GM12872 (cell line): ENCODE measurements around the gene SALL4.

ENCODE experiments used
- TF ChIP-seq, protein P1 (sequence below): IDR thresholded peaks from 3 replicates; pipeline ENCODE4 v1.5.1; 2011; ENCODE audit warnings: low read depth, mild to moderate bottlenecking, low read length, moderate library complexity; ENCODE audit not compliant: insufficient read depth

SALL4 gene

DNA sequence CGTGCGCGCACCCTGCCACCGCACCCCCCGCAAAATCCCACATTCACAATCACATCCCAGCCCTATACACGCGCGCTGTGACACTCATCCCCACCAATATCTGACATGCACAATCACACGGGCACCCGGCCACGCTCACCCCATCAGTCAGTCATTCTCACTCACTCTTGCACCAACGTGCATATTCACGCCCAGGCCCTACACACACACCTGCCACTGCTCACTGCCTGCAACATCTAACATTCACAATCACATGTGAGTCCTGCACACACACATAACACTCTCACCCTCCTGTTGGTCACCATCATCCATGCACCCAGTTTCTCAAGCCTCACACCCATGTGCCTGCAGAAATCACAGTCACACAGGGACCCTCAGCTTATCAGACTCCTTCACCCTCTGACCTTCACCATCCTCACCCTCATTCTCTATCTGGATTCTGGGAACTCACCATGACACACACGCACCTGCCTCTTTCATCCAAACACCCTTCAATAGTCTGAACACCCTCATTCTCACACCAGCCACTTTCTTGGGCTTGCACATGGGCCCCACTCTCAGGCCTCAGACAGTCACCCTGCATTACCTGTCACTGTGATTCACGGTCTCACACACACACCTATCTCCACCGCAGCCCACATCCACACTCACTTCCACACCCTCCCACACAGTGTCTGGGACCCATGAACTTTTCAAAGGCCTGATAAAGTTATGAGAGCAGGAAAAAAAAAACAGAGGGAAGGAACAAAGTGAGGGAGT, 33.4 kb downstream of the SALL4 start:
- TF ChIP-seq, protein P1, sequence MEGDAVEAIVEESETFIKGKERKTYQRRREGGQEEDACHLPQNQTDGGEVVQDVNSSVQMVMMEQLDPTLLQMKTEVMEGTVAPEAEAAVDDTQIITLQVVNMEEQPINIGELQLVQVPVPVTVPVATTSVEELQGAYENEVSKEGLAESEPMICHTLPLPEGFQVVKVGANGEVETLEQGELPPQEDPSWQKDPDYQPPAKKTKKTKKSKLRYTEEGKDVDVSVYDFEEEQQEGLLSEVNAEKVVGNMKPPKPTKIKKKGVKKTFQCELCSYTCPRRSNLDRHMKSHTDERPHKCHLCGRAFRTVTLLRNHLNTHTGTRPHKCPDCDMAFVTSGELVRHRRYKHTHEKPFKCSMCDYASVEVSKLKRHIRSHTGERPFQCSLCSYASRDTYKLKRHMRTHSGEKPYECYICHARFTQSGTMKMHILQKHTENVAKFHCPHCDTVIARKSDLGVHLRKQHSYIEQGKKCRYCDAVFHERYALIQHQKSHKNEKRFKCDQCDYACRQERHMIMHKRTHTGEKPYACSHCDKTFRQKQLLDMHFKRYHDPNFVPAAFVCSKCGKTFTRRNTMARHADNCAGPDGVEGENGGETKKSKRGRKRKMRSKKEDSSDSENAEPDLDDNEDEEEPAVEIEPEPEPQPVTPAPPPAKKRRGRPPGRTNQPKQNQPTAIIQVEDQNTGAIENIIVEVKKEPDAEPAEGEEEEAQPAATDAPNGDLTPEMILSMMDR = no peak

DNA sequence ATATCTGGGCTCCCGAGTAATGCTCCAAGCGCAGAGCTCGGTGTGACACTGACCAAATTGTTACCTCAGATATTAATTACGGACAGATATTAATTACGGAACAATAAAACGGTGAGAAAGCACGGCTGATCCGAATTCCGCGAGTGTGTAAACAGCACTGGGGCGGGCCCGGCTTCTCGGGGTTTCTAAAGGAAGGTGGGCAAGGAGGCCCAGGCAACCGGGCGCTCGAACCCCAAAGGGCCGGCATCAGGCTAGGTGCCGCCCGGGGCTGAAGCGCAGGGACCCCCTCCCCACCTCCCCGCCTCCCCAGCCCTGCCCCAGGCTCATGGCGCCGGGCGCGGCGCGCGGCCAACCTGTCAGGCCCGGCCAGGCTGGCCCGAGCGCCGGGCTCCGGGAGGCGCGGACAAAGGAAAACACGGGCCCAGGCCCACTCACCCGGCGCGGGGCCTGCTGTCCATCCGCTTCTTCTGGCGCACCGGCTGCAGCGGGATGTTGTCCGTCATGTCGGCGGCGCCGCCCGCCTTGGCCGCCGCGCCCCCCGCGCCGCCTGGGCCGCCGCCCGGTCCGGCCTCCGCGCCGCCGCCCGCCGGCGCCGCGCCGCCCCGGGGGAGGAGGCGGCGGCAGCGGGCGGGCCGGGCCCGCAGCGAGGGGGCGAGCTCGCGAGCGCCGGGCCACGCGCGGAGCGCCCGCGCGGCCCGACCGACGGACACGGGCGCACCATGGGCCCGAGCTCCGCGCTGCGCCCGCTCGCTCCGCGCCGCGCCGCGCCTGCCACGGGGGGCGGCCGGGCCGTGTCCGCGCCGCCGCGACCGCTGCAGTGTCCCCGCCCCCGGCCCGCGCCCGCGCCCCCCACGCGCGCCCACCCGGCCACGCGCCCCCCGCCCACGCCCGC, 34.2 kb downstream of the SALL4 start, which contains the start of gene ATP9A:
TSS of gene ATP9A (minus strand) at position 524 of the 892 bp plus-strand sequence. CDS start at position 503, 21 bp downstream.
- TF ChIP-seq, protein P1 = no peak

DNA sequence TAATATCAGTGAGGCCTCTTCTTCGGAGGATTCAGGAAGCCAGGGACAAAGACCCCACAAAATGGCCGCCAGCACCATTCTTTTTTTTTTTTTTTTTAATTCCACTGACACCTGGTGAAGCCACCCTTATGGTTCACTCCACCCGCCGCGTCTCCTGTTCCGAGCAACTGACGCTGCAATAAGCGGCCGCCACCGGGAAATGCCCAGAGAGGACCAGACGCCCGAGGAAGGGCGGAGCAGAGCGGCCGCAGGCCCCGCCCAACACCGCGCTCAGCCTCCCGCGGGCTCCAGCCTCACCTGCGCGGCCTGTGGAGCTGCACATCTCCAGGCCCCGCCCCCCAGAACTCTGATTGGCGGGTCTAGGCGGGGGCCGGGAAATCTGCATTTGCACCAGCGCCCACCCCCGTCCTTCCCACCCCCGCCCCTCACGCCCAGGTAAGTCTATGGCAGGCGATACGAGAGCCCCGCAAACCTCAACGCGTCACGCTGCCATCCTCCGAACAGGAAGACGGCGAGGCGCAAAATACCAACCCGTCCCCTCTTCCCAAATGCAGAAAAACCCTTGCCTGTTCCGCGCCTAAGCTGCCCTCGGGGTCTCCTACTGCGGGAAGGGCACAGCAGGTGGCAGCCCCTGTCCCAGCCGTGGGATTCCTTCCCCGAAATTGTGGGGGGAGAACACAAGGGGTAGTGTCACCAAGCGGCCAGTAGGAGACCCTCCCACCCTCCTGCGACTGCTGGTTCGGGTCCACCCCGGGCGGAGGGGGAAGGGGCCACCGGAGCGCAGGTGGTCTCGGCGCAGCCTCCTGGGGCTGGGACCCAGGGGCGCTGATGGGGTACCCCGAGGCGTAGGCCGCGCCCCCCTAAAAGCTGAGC, 35.1 kb downstream of the SALL4 start:
- TF ChIP-seq, protein P1 = no peak

DNA sequence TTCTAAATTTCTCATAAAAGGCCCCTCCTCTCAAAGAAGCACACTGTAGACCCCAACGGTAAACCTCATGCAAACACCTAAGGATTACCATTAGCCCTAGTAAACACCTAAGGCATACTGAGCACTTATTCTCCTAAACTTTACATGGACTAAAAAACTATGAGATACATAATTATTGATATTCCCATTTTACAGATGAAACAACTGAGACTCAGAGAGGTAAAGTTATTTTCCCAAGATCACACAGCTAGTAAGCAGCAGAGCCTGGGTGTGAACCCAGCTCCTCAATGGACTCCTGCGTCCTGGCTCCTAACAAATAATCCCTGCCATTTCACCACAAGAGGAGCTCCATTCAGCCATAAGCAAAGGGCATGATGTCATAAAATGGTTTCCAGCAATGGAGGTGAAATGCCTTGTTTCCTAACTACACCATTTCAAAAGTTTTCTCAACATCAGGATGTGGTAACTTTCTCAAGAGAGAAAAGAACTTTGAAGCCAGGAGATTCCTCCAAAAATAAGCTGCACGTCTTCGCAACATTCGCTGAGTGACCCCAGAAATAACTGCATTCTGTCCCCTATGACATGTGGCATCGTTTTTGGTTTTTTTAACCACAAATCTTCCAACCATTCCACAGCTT, 38.2 kb downstream of the SALL4 start:
- TF ChIP-seq, protein P1 = no peak

DNA sequence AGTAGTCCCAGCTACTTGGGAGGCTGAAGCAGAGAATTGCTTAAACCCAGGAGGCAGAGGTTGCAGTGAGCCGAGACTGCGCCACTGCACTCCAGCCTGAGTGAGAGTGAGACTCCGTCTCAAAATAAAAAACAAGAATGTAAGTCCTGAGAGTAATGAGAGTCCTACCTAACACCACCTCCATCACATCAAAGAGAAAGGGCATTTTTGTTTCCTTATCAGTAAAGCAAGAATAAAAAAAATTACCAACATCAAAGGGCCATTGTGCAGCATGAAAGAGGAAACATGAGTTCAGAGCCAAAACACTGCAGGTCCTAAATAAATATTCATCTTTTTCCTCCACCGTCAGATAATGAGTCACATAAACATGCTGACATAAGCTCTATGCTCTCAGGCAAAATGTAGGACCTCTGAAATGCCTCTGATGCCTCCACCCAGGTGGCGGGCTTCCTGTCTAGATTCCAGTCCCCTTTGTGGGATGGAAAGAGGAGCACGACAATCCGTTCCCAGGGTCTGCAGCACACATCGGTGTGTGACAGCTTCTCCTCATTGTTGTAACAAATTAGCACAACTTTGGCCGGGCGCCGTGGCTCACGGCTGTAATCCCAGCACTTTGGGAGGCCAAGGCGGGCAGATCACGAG, 41.3 kb downstream of the SALL4 start:
- TF ChIP-seq, protein P1 = no peak

DNA sequence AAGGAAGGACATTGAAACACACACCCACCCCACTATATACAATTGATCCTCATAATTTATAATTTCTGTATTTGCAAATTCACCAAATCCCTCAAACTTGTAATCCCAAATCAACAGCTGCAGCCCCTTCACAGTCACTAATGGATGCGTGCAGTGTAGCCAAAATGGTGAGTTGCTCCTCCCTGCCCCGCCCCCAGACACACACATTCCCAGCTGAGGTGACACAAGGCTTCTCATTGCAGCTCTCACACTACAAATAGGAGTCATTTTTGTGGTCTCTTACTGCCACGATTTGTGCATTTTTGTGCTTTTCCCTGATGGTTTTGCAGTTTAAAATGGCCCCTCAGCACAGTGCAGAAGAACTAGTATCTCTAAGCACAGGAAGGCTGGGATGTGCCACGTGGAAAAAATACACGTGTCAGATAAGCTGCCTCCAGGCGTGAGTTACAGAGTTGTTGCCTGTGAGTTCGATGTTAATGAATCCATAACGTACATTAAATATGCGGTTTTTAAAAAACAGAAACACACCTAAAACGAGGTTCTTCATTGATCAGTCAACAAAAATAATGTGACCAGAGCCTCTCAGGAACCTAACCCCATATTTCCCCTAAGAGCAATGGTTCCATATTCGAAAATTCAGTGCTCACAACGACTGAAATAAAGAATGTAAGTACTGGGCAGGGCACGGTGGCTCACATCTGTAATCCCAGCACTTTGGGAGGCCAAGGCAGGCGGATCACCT, 42.4 kb downstream of the SALL4 start:
- TF ChIP-seq, protein P1 = no peak
